Activated CD8-positive, alpha-beta memory T cell treated with anti-CD3 and anti-CD28 coated beads, Interleukin-2, amount 50 U/mL, for 48 hours (primary cell): ENCODE data around the gene EEF2KMT.
A peak's percentile ranks its signal among the peaks of the same experiment; 100 is the strongest.
"Not testable (repeated sequence)": the region's sequence is repeated elsewhere in the genome, so short reads cannot be mapped to it uniquely, and the experiment has no call there.

Source experiments
- DNase-seq: peaks from one replicate; pipeline ENCODE4 v3.0.0-alpha.2; 2020

EEF2KMT gene

GRCh38 chr16:5069048-5069447 is 28.5 kb downstream of the EEF2KMT start:
- no peak for DNase-seq

GRCh38 chr16:5066511-5066910 is 31.1 kb downstream of the EEF2KMT start:
- no peak for DNase-seq

GRCh38 chr16:5065813-5066212 is 31.8 kb downstream of the EEF2KMT start, which contains the start of gene C16orf89:
C16orf89 (minus strand) TSS chr16:5065956; CDS start chr16:5065908, 48 bp downstream.
- DNase-seq, result no peak

- DNase-seq, result no peak
These were observed 32.3 kb downstream of the EEF2KMT start for GRCh38 chr16:5065326-5065725.

- DNase-seq, result no peak
These were observed 32.7 kb downstream of the EEF2KMT start for GRCh38 chr16:5064915-5065314.

- DNase-seq, result no peak
These were observed 34.5 kb downstream of the EEF2KMT start for GRCh38 chr16:5062790-5063765.

GRCh38 chr16:5062051-5062450 is 35.5 kb downstream of the EEF2KMT start:
- DNase-seq, result no peak

- DNase-seq, result no peak
These were observed 37.4 kb downstream of the EEF2KMT start for GRCh38 chr16:5060073-5060641.

GRCh38 chr16:5059386-5060072 is 38.1 kb downstream of the EEF2KMT start:
- no peak for DNase-seq

GRCh38 chr16:5058476-5058875 is 39.1 kb downstream of the EEF2KMT start:
- DNase-seq, result no peak

- DNase-seq, result peak; percentile 72
These were observed 41.2 kb downstream of the EEF2KMT start for GRCh38 chr16:5056352-5056751.

- no peak for DNase-seq
These were observed 42.4 kb downstream of the EEF2KMT start for GRCh38 chr16:5054876-5055865.

- no peak for DNase-seq
These were observed 50.7 kb downstream of the EEF2KMT start for GRCh38 chr16:5046914-5047313.

GRCh38 chr16:5045499-5046115 is 52.0 kb downstream of the EEF2KMT start:
- DNase-seq, result no peak

GRCh38 chr16:5044581-5044980 is 53.0 kb downstream of the EEF2KMT start:
- DNase-seq, result not testable (repeated sequence)

GRCh38 chr16:5044011-5044540 is 53.5 kb downstream of the EEF2KMT start:
- no peak for DNase-seq

GRCh38 chr16:5042574-5043171 is 54.9 kb downstream of the EEF2KMT start:
- DNase-seq, result no peak

- no peak for DNase-seq
These were observed 55.9 kb downstream of the EEF2KMT start for GRCh38 chr16:5041600-5042133.

- DNase-seq, result no peak
These were observed 57.1 kb downstream of the EEF2KMT start for GRCh38 chr16:5040451-5040850.

- no peak for DNase-seq
These were observed 61.1 kb downstream of the EEF2KMT start for GRCh38 chr16:5036228-5037156.
